ENCODE measurements around the gene TRAPPC2B.

The TRAPPC2B gene

DNA sequence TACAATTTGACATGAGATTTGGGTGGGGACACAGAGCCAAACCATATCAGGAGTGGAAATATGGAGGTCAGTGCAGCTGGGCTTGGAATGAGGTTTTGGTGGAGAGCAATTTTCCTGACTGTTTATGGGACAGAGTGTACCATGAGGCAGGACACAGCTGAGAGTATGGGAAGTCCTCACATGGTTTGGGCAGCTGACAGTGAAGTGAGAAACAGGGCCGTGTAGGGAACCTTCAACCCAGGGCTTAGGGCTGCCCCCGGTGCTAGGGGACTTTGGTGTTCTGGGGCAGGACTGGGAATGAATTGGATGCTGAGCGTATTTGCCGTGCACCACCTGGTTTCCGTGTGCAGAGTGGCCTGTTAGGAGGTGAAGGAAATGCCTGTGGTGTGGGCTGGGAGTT is 32.4 kb downstream of the TRAPPC2B start:
- ChIA-PET POLR2A (no interaction called here), CTCF (no interaction called here)
- TF ChIP-seq, protein P1, sequence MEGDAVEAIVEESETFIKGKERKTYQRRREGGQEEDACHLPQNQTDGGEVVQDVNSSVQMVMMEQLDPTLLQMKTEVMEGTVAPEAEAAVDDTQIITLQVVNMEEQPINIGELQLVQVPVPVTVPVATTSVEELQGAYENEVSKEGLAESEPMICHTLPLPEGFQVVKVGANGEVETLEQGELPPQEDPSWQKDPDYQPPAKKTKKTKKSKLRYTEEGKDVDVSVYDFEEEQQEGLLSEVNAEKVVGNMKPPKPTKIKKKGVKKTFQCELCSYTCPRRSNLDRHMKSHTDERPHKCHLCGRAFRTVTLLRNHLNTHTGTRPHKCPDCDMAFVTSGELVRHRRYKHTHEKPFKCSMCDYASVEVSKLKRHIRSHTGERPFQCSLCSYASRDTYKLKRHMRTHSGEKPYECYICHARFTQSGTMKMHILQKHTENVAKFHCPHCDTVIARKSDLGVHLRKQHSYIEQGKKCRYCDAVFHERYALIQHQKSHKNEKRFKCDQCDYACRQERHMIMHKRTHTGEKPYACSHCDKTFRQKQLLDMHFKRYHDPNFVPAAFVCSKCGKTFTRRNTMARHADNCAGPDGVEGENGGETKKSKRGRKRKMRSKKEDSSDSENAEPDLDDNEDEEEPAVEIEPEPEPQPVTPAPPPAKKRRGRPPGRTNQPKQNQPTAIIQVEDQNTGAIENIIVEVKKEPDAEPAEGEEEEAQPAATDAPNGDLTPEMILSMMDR (IDR thresholded peaks at IDR 0.05; ENCODE audit: insufficient read depth, low read length, missing control alignments), result no peak
- DNase-seq (ENCODE audit: low read depth, low spot score), result no peak
- H3K4me3 ChIP-seq (ENCODE audit: low read depth, low read length), result no peak overlapping the region

DNA sequence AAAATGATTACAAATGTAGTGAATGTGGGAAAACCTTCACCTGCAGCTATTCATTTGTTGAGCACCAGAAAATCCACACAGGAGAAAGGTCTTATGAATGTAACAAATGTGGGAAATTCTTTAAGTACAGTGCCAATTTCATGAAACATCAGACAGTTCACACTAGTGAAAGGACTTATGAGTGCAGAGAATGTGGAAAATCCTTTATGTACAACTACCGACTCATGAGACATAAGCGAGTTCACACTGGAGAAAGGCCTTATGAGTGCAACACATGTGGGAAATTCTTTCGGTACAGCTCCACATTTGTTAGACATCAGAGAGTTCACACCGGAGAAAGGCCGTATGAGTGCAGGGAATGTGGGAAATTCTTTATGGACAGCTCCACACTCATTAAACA is 35.5 kb downstream of the TRAPPC2B start:
- no peak overlapping the region for H3K4me3 ChIP-seq (ENCODE audit: low read depth, low read length)
- CTCF ChIA-PET, result interaction anchor here (0.8 to 1.5 kb wide), 2 partner anchors 8 to 757 kb away, joined by 3 to 7 read pairs; no protein-coding TSS in a partner anchor
- POLR2A ChIA-PET, result no interaction called here
- no peak for DNase-seq (ENCODE audit: low read depth, low spot score)
- TF ChIP-seq, protein P1 (IDR thresholded peaks at IDR 0.05; ENCODE audit: insufficient read depth, low read length, missing control alignments), result no peak

DNA sequence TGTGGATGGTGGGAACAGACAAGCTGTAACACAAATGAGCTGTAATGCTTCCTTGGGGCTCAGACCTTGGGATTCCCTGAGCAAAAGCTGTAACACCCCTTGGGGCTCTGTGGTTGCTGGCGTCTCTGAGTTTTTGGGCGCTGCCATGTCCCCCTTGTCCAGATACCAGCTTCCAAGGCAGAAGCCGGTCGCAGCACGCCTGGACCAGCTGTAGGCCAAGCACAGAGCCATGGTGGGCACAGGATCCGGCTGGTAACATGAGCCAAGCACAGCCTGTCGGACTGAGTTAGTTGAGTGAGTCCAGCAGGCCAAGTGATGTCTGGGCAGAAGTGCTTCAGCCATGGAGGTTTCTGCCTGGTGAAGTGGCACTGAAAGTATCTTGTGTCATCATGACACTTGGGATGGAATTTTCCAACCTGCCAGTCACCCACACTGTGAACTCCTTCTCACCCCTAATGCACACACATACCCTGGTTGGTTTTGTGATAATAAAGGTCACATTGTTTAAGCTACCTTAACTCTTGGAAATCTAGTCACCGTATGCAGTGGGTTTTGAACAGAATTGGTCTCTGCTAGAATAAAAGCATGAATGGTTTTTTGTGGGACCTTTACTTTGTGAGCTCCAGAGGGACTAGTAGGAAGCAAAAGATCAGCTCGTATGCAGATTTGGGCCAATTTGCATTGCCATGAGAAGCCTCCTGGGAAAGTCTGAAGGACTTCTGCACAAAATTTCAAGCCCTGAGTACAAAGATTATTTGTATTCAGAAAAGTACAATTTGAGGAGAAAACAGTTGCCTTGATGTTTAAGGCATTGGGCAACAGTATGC is 40.6 kb downstream of the TRAPPC2B start:
- ChIA-PET POLR2A (interaction anchor here (0.6 kb wide), 1 partner anchor 943 kb away, joined by 3 read pairs; no protein-coding TSS in a partner anchor), CTCF (interaction anchor here (0.8 to 1.2 kb wide), 3 partner anchors 10 to 15 kb away, joined by 3 read pairs; partner anchors contain the start of gene ZNF548)
- DNase-seq (ENCODE audit: low read depth, low spot score), result no peak
- H3K4me3 ChIP-seq (ENCODE audit: low read depth, low read length), result no peak overlapping the region
- TF ChIP-seq, protein P1 (IDR thresholded peaks at IDR 0.05; ENCODE audit: insufficient read depth, low read length, missing control alignments), result no peak

DNA sequence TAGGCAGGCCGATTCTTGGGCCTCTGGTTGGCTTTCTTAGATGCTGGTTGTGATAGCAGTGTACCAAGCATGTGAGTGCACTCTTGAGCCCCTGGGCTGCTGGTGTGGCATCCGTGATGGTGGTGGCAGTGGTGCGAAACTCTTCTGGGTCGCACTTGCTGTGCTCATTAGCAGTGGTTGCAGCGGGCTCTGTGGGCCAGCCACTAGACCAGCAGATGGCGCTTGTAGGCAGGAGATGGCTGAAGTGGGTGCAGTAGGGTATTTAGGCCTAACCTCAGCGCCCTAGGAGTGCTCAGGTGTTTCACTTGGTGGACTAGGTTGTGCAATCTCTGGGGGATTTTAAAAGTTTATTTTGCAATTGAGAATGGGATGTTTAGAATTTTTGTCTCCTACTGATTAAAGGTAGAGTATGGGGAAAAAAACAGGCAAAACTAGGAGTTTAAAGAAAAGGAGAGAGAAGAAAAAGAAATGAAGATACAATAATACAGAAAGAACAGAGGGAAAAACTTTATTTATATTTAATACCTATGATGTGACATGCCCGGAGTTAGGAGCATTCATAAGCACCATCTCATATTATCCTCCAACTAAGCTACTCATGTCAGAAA is 43.3 kb downstream of the TRAPPC2B start:
- TF ChIP-seq, protein P1 (IDR thresholded peaks at IDR 0.05; ENCODE audit: insufficient read depth, low read length, missing control alignments), result peak; percentile 83
- ChIA-PET POLR2A (no interaction called here), CTCF (interaction anchor here (0.7 to 2.5 kb wide), 20 partner anchors 8 to 772 kb away, joined by 3 to 15 read pairs (median 4); partner anchors contain the start of genes ZNF329 and ZNF587B)
- no peak for DNase-seq (ENCODE audit: low read depth, low spot score)
- H3K4me3 ChIP-seq (ENCODE audit: low read depth, low read length), result no peak overlapping the region

DNA sequence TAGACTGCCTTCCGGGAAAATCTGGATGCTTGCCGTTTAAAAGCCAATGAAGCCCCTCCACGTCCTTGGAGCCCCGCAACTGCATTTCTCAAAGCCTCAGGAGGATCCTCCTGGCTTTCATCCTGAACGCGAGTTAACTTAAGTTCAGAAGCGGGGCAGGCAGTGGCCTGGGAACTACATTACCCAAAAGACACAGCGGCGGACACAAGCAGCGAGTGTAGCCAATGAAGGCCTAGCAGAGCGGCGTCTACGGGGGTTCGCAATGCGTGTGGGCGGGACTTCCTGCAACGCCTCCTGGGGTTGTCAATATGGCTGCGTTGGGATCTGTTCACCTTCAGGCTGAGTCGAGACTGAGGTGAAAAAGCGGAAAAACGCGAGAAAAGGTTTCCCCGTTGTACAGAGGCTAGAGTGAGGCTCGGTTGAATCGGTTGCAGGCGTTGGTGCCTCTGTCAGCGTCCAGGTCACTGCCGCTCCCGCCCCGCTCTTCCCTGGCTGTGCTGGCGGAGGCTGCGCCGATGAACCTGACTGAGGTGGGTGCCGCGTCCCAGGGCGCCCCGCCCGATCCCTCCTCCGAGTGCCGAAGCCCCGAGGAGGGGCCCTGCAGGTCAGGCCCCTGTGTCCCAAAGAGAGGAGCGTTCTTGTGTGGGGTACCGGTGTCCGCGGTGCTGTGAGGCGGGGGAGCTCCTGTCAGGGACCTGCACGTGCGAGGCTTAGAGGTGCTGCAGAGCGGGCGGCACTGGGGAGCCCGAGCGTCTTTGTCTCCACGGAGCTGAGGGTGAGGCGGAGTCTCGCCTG is 47.7 kb downstream of the TRAPPC2B start, which contains the start of gene ZNF17:
Gene ZNF17 (plus strand): TSS at position 285 of the 795 bp plus-strand sequence. CDS start 2,455 bp downstream, outside the sequence.
- TF ChIP-seq, protein P1 (IDR thresholded peaks at IDR 0.05; ENCODE audit: insufficient read depth, low read length, missing control alignments), result no peak
- POLR2A ChIA-PET, result no interaction called here
- peak within 1 kb of the TSS; percentile 98 for H3K4me3 ChIP-seq (ENCODE audit: low read depth, low read length)
- DNase-seq (ENCODE audit: low read depth, low spot score), result peak; percentile 60
- CTCF ChIA-PET, result interaction anchor here (1.2 to 2.0 kb wide), 2 partner anchors 13 to 24 kb away, joined by 3 to 4 read pairs; no protein-coding TSS in a partner anchor
